ENCODE results near the gene PPP1R9A.

The PPP1R9A gene

GRCh38 chr7:94913391-94913790 is 6.0 kb downstream of the PPP1R9A start:
- peaks cover 7% of the 10 kb centered on the region for H3K4me1 ChIP-seq (ENCODE audit: control insufficient read depth, insufficient read depth, low read length)
- no peaks in the 10 kb centered on the region for H3K27me3 ChIP-seq (replicated peaks; ENCODE audit: control insufficient read depth, insufficient read depth, low read length)

GRCh38 chr7:94921911-94922310 is 14.5 kb downstream of the PPP1R9A start:
- Histone ChIP-seq H3K9ac (ENCODE audit: low read length) (no peak overlapping the region), H3K9me3 (ENCODE audit: control insufficient read depth, low read length) (no peaks in the 10 kb centered on the region), H3K36me3 (ENCODE audit: control insufficient read depth, insufficient read depth, low read length, severe bottlenecking) (no peaks in the 10 kb centered on the region), H3K4me3 (ENCODE audit: low read length) (no peak overlapping the region), H3K27me3 (replicated peaks; ENCODE audit: control insufficient read depth, insufficient read depth, low read length) (no peaks in the 10 kb centered on the region), H3K4me1 (ENCODE audit: control insufficient read depth, insufficient read depth, low read length) (no peaks in the 10 kb centered on the region)
- no peak for DNase-seq (ENCODE audit: low read depth)

More at GRCh38 chr7:94913391-94913790, 6.0 kb downstream of the PPP1R9A start:
- Histone ChIP-seq H3K4me3 (ENCODE audit: low read length) (no peak overlapping the region), H3K36me3 (ENCODE audit: control insufficient read depth, insufficient read depth, low read length, severe bottlenecking) (no peaks in the 10 kb centered on the region), H3K9ac (ENCODE audit: low read length) (no peak overlapping the region), H3K9me3 (ENCODE audit: control insufficient read depth, low read length) (no peaks in the 10 kb centered on the region)
- DNase-seq (ENCODE audit: low read depth), result no peak

GRCh38 chr7:94922457-94922856 is 15.1 kb downstream of the PPP1R9A start:
- Histone ChIP-seq H3K9me3 (ENCODE audit: control insufficient read depth, low read length) (no peaks in the 10 kb centered on the region), H3K4me1 (ENCODE audit: control insufficient read depth, insufficient read depth, low read length) (no peaks in the 10 kb centered on the region), H3K36me3 (ENCODE audit: control insufficient read depth, insufficient read depth, low read length, severe bottlenecking) (no peaks in the 10 kb centered on the region), H3K9ac (ENCODE audit: low read length) (no peak overlapping the region), H3K4me3 (ENCODE audit: low read length) (no peak overlapping the region), H3K27me3 (replicated peaks; ENCODE audit: control insufficient read depth, insufficient read depth, low read length) (no peaks in the 10 kb centered on the region)
- DNase-seq (ENCODE audit: low read depth), result no peak

GRCh38 chr7:94923412-94923811 is 16.0 kb downstream of the PPP1R9A start:
- H3K27me3 ChIP-seq (replicated peaks; ENCODE audit: control insufficient read depth, insufficient read depth, low read length), result no peaks in the 10 kb centered on the region
- no peaks in the 10 kb centered on the region for H3K4me1 ChIP-seq (ENCODE audit: control insufficient read depth, insufficient read depth, low read length)
- no peak overlapping the region for H3K9ac ChIP-seq (ENCODE audit: low read length)
- H3K9me3 ChIP-seq (ENCODE audit: control insufficient read depth, low read length), result no peaks in the 10 kb centered on the region
- no peaks in the 10 kb centered on the region for H3K36me3 ChIP-seq (ENCODE audit: control insufficient read depth, insufficient read depth, low read length, severe bottlenecking)
- no peak overlapping the region for H3K4me3 ChIP-seq (ENCODE audit: low read length)
- DNase-seq (ENCODE audit: low read depth), result no peak

GRCh38 chr7:94928168-94928707 is 20.8 kb downstream of the PPP1R9A start:
- H3K9ac ChIP-seq (ENCODE audit: low read length), result no peak overlapping the region

GRCh38 chr7:94933256-94933990 is 26.0 kb downstream of the PPP1R9A start:
- Histone ChIP-seq H3K4me3 (ENCODE audit: low read length) (no peak overlapping the region), H3K36me3 (ENCODE audit: control insufficient read depth, insufficient read depth, low read length, severe bottlenecking) (no peaks in the 10 kb centered on the region), H3K27me3 (replicated peaks; ENCODE audit: control insufficient read depth, insufficient read depth, low read length) (no peaks in the 10 kb centered on the region), H3K4me1 (ENCODE audit: control insufficient read depth, insufficient read depth, low read length) (no peaks in the 10 kb centered on the region), H3K9ac (ENCODE audit: low read length) (no peak overlapping the region), H3K9me3 (ENCODE audit: control insufficient read depth, low read length) (no peaks in the 10 kb centered on the region)
- DNase-seq (ENCODE audit: low read depth), result no peak

More at GRCh38 chr7:94928168-94928707, 20.8 kb downstream of the PPP1R9A start:
- Histone ChIP-seq H3K4me1 (ENCODE audit: control insufficient read depth, insufficient read depth, low read length) (no peaks in the 10 kb centered on the region), H3K9me3 (ENCODE audit: control insufficient read depth, low read length) (no peaks in the 10 kb centered on the region), H3K4me3 (ENCODE audit: low read length) (no peak overlapping the region), H3K27me3 (replicated peaks; ENCODE audit: control insufficient read depth, insufficient read depth, low read length) (no peaks in the 10 kb centered on the region), H3K36me3 (ENCODE audit: control insufficient read depth, insufficient read depth, low read length, severe bottlenecking) (no peaks in the 10 kb centered on the region)
- DNase-seq (ENCODE audit: low read depth), result no peak

- no peaks in the 10 kb centered on the region for H3K36me3 ChIP-seq (ENCODE audit: control insufficient read depth, insufficient read depth, low read length, severe bottlenecking)
- H3K4me3 ChIP-seq (ENCODE audit: low read length), result no peak overlapping the region
- H3K9me3 ChIP-seq (ENCODE audit: control insufficient read depth, low read length), result no peaks in the 10 kb centered on the region
- H3K27me3 ChIP-seq (replicated peaks; ENCODE audit: control insufficient read depth, insufficient read depth, low read length), result no peaks in the 10 kb centered on the region
- no peak overlapping the region for H3K9ac ChIP-seq (ENCODE audit: low read length)
- H3K4me1 ChIP-seq (ENCODE audit: control insufficient read depth, insufficient read depth, low read length), result no peaks in the 10 kb centered on the region
- DNase-seq (ENCODE audit: low read depth), result no peak
Observed at GRCh38 chr7:94939395-94939794, 32.0 kb downstream of the PPP1R9A start.

GRCh38 chr7:94940241-94940640 is 32.8 kb downstream of the PPP1R9A start:
- Histone ChIP-seq H3K4me3 (ENCODE audit: low read length) (no peak overlapping the region), H3K27me3 (replicated peaks; ENCODE audit: control insufficient read depth, insufficient read depth, low read length) (no peaks in the 10 kb centered on the region), H3K9ac (ENCODE audit: low read length) (no peak overlapping the region), H3K9me3 (ENCODE audit: control insufficient read depth, low read length) (no peaks in the 10 kb centered on the region), H3K36me3 (ENCODE audit: control insufficient read depth, insufficient read depth, low read length, severe bottlenecking) (no peaks in the 10 kb centered on the region), H3K4me1 (ENCODE audit: control insufficient read depth, insufficient read depth, low read length) (no peaks in the 10 kb centered on the region)
- no peak for DNase-seq (ENCODE audit: low read depth)

- Histone ChIP-seq H3K36me3 (ENCODE audit: control insufficient read depth, insufficient read depth, low read length, severe bottlenecking) (no peaks in the 10 kb centered on the region), H3K4me3 (ENCODE audit: low read length) (no peak overlapping the region), H3K27me3 (replicated peaks; ENCODE audit: control insufficient read depth, insufficient read depth, low read length) (no peaks in the 10 kb centered on the region), H3K9ac (ENCODE audit: low read length) (no peak overlapping the region), H3K9me3 (ENCODE audit: control insufficient read depth, low read length) (no peaks in the 10 kb centered on the region), H3K4me1 (ENCODE audit: control insufficient read depth, insufficient read depth, low read length) (no peaks in the 10 kb centered on the region)
- DNase-seq (ENCODE audit: low read depth), result no peak
Observed at GRCh38 chr7:94941844-94942632, 34.6 kb downstream of the PPP1R9A start.

GRCh38 chr7:94943134-94943533 is 35.7 kb downstream of the PPP1R9A start:
- Histone ChIP-seq H3K36me3 (ENCODE audit: control insufficient read depth, insufficient read depth, low read length, severe bottlenecking) (no peaks in the 10 kb centered on the region), H3K4me3 (ENCODE audit: low read length) (no peak overlapping the region), H3K4me1 (ENCODE audit: control insufficient read depth, insufficient read depth, low read length) (no peaks in the 10 kb centered on the region), H3K27me3 (replicated peaks; ENCODE audit: control insufficient read depth, insufficient read depth, low read length) (no peaks in the 10 kb centered on the region), H3K9ac (ENCODE audit: low read length) (no peak overlapping the region), H3K9me3 (ENCODE audit: control insufficient read depth, low read length) (no peaks in the 10 kb centered on the region)
- DNase-seq (ENCODE audit: low read depth), result no peak

- no peak for DNase-seq (ENCODE audit: low read depth)
- H3K9me3 ChIP-seq (ENCODE audit: control insufficient read depth, low read length), result no peaks in the 10 kb centered on the region
- no peak overlapping the region for H3K4me3 ChIP-seq (ENCODE audit: low read length)
- H3K4me1 ChIP-seq (ENCODE audit: control insufficient read depth, insufficient read depth, low read length), result no peaks in the 10 kb centered on the region
- H3K9ac ChIP-seq (ENCODE audit: low read length), result no peak overlapping the region
- H3K27me3 ChIP-seq (replicated peaks; ENCODE audit: control insufficient read depth, insufficient read depth, low read length), result no peaks in the 10 kb centered on the region
- H3K36me3 ChIP-seq (ENCODE audit: control insufficient read depth, insufficient read depth, low read length, severe bottlenecking), result no peaks in the 10 kb centered on the region
Observed at GRCh38 chr7:94949532-94949931, 42.1 kb downstream of the PPP1R9A start.
